H1 (cell line): ENCODE data around the gene MACF1. TPM values are rescaled to one million over a fixed set of nuclear protein-coding genes. Genes with fewer than 3 reads are reported as not detected.

ENCODE experiments used
- CTCF ChIA-PET: fragments of 300-600 bp; sonication (Branson Sonifier 250); formaldehyde crosslinking; loops from one replicate; lab custom pipeline; 2021; ENCODE audit not compliant: partially characterized antibody; lab: Charles Lee
- POLR2A ChIA-PET: fragments of 300-600 bp; sonication (Branson Sonifier 250); formaldehyde crosslinking; loops from one replicate; lab custom pipeline; 2021; ENCODE audit warnings: inconsistent platforms; ENCODE audit not compliant: partially characterized antibody; lab: Charles Lee
- DNase-seq, 2 experiments: peaks; one replicate each; pipeline versions ENCODE4 v3.0.0 to v3.0.0-alpha.2; 2010 to 2022; ENCODE audit warnings: low spot score in 2 of 2, low read depth in 1 of 2, mixed read lengths in 1 of 2
- FAIRE-seq: peaks from 2 replicates; lab custom pipeline; 2011; peaks lifted over from hg19 to GRCh38; lab: Jason Lieb, UNC
- H2AFZ ChIP-seq: 2 replicates; pipeline ENCODE4 v1.8.1; 2012; ENCODE audit warnings: low read length, inconsistent platforms
- H2AK5ac ChIP-seq: 2 replicates; pipeline ENCODE4 v1.6.1; 2013; ENCODE audit warnings: low read depth, low read length
- H2BK120ac ChIP-seq: replicated peaks from 2 replicates; pipeline ENCODE3; 2013; ENCODE audit warnings: low read depth, low read length, inconsistent platforms
- H2BK12ac ChIP-seq: 2 replicates; pipeline ENCODE4 v1.6.1; 2013; ENCODE audit warnings: low read depth, low read length
- H2BK15ac ChIP-seq: 2 replicates; pipeline ENCODE4 v1.6.1; 2013; ENCODE audit warnings: low read length
- H2BK20ac ChIP-seq: 2 replicates; pipeline ENCODE4 v1.6.1; 2013; ENCODE audit warnings: low read length
- H2BK5ac ChIP-seq: 2 replicates; pipeline ENCODE4 v1.6.1; 2013; ENCODE audit warnings: low read depth, low read length
- H3K14ac ChIP-seq: 2 replicates; pipeline ENCODE4 v1.6.1; 2013; ENCODE audit warnings: inconsistent platforms; ENCODE audit not compliant: insufficient read length
- H3K18ac ChIP-seq: 2 replicates; pipeline ENCODE4 v1.6.1; 2013; ENCODE audit warnings: low read length; ENCODE audit errors: extremely low read depth
- H3K23ac ChIP-seq: 2 replicates; pipeline ENCODE4 v1.6.1; 2013; ENCODE audit warnings: inconsistent platforms; ENCODE audit not compliant: insufficient read length
- H3K23me2 ChIP-seq: 2 replicates; pipeline ENCODE4 v1.6.1; 2013; ENCODE audit warnings: low read depth, low read length
- H3K27ac ChIP-seq: 2 replicates; pipeline ENCODE4 v1.6.1; 2011; ENCODE audit warnings: low read depth, low read length, inconsistent platforms
- H3K27me3 ChIP-seq, 4 experiments: replicated peaks in 1 of 4; 1 replicate in 1 of 4; 2 replicates in 3 of 4; pipeline versions ENCODE4 v1.6.1 to v1.8.1; 2011 to 2013; ENCODE audit warnings: low read length in 3 of 4, mild to moderate bottlenecking in 3 of 4, inconsistent platforms in 2 of 4, mixed read lengths in 2 of 4, moderate library complexity in 1 of 4; ENCODE audit not compliant: control insufficient read depth in 3 of 4, insufficient read depth in 3 of 4; ENCODE audit errors: extremely low read depth in 1 of 4
- H3K36me3 ChIP-seq, 4 experiments: 2 replicates each; pipeline versions ENCODE4 v1.6.1 to v1.8.1; 2011 to 2013; ENCODE audit warnings: mild to moderate bottlenecking in 4 of 4, low read length in 3 of 4, moderate library complexity in 2 of 4, control low read depth in 1 of 4, inconsistent platforms in 1 of 4; ENCODE audit not compliant: insufficient read depth in 4 of 4, control insufficient read depth in 2 of 4
- H3K4ac ChIP-seq: replicated peaks from 2 replicates; pipeline ENCODE3; 2013; ENCODE audit warnings: low read length, low read depth, mixed read lengths, inconsistent platforms; ENCODE audit not compliant: insufficient read length
- H3K4me1 ChIP-seq, 4 experiments: replicated peaks in 1 of 4; 1 replicate in 1 of 4; 2 replicates in 3 of 4; pipeline versions ENCODE4 v1.6.1 to v1.8.1; 2011 to 2013; ENCODE audit warnings: low read length in 3 of 4, inconsistent platforms in 2 of 4, mixed read lengths in 1 of 4; ENCODE audit not compliant: insufficient read depth in 4 of 4, control insufficient read depth in 3 of 4
- H3K4me2 ChIP-seq, 2 experiments: 2 replicates each; pipeline versions ENCODE4 v1.6.1 to v1.8.1; 2011 to 2013; ENCODE audit warnings: low read depth in 2 of 2, low read length in 2 of 2, control low read depth in 1 of 2, inconsistent platforms in 1 of 2, mild to moderate bottlenecking in 1 of 2; ENCODE audit not compliant: insufficient read depth in 1 of 2
- H3K4me3 ChIP-seq, 4 experiments: fragments of 200-600, 300-600 bp in 1 of 4; sonication (generic), shearing (Covaris generic), sonication (Bioruptor Twin) in 1 of 4; 2 replicates each; pipeline versions ENCODE4 v1.5.1 to v1.8.1; 2011 to 2016; ENCODE audit warnings: low read length in 4 of 4, low read depth in 3 of 4, control low read depth in 2 of 4, inconsistent platforms in 2 of 4, mild to moderate bottlenecking in 2 of 4, mixed read lengths in 1 of 4, moderate library complexity in 1 of 4; ENCODE audit not compliant: insufficient read depth in 2 of 4; ENCODE audit errors: extremely low read depth in 1 of 4
- H3K56ac ChIP-seq: replicated peaks from 2 replicates; pipeline ENCODE3; 2013; ENCODE audit warnings: low read depth, mild to moderate bottlenecking, mixed read lengths, low read length, inconsistent platforms; ENCODE audit not compliant: insufficient read length
- H3K79me1 ChIP-seq: 2 replicates; pipeline ENCODE4 v1.6.1; 2013; ENCODE audit warnings: low read depth, low read length, control low read depth
- H3K79me2 ChIP-seq, 2 experiments: 2 replicates each; pipeline versions ENCODE4 v1.6.1 to v1.8.1; 2012 to 2013; ENCODE audit warnings: low read length in 2 of 2, mild to moderate bottlenecking in 2 of 2, inconsistent platforms in 1 of 2; ENCODE audit not compliant: insufficient read depth in 2 of 2, control insufficient read depth in 1 of 2
- H3K9ac ChIP-seq, 4 experiments: replicated peaks in 1 of 4; 1 replicate in 1 of 4; 2 replicates in 3 of 4; pipeline versions ENCODE4 v1.6.1 to v1.8.1; 2011 to 2013; ENCODE audit warnings: low read depth in 3 of 4, low read length in 3 of 4, control low read depth in 2 of 4, mild to moderate bottlenecking in 2 of 4, moderate library complexity in 2 of 4, inconsistent platforms in 1 of 4; ENCODE audit errors: extremely low read depth in 1 of 4
- H3K9me3 ChIP-seq, 2 experiments: 2 replicates each; pipeline versions ENCODE4 v1.6.1 to v1.8.1; 2012 to 2013; ENCODE audit warnings: mild to moderate bottlenecking in 2 of 2, moderate library complexity in 2 of 2, control low read depth in 1 of 2, inconsistent platforms in 1 of 2, low read depth in 1 of 2, low read length in 1 of 2, mixed read lengths in 1 of 2; ENCODE audit not compliant: insufficient read depth in 2 of 2
- H4K20me1 ChIP-seq, 2 experiments: replicated peaks in 1 of 2; 2 replicates each; pipeline versions ENCODE3 to v1.8.1; 2011 to 2013; ENCODE audit warnings: inconsistent platforms in 2 of 2, low read length in 2 of 2, mild to moderate bottlenecking in 1 of 2; ENCODE audit not compliant: insufficient read depth in 2 of 2, control insufficient read depth in 1 of 2
- H4K5ac ChIP-seq: 2 replicates; pipeline ENCODE4 v1.6.1; 2013; ENCODE audit warnings: low read length, low read depth, mixed read lengths, inconsistent platforms; ENCODE audit not compliant: insufficient read length
- H4K8ac ChIP-seq: 2 replicates; pipeline ENCODE4 v1.8.0; 2013; ENCODE audit warnings: mild to moderate bottlenecking, moderate library complexity, low read length, inconsistent platforms; ENCODE audit not compliant: insufficient read depth; ENCODE audit errors: extremely low read depth
- H4K91ac ChIP-seq: replicated peaks from 2 replicates; pipeline ENCODE3; 2013; ENCODE audit warnings: low read length, mixed read lengths, inconsistent platforms; ENCODE audit not compliant: insufficient read length
- CEBPB ChIP-seq: IDR thresholded peaks from 2 replicates; pipeline ENCODE4 v1.6.1; 2012; ENCODE audit warnings: low read depth, low read length
- CHD1 ChIP-seq: IDR thresholded peaks from 2 replicates; pipeline ENCODE4 v1.6.1; 2012; ENCODE audit warnings: low read depth, low read length, improper control_type of control experiment
- EP300 ChIP-seq, 2 experiments: IDR thresholded peaks; 1 replicate in 1 of 2; 2 replicates in 1 of 2; pipeline ENCODE4 v1.6.1; 2011 to 2012; ENCODE audit warnings: low read depth in 2 of 2, low read length in 2 of 2, mild to moderate bottlenecking in 2 of 2, borderline replicate concordance in 1 of 2, inconsistent platforms in 1 of 2, moderate library complexity in 1 of 2
- GABPA ChIP-seq: IDR thresholded peaks from 2 replicates; pipeline ENCODE4 v1.6.1; 2011; ENCODE audit warnings: mild to moderate bottlenecking, low read length, moderate library complexity, borderline replicate concordance; ENCODE audit not compliant: insufficient read depth
- JUN ChIP-seq: IDR thresholded peaks from 2 replicates; pipeline ENCODE4 v1.6.1; 2011; ENCODE audit warnings: low read depth, mild to moderate bottlenecking, improper control_type of control experiment, low read length
- MAFK ChIP-seq: IDR thresholded peaks from 2 replicates; pipeline ENCODE4 v1.6.1; 2012; ENCODE audit warnings: low read depth, mild to moderate bottlenecking, improper control_type of control experiment, low read length
- RFX5 ChIP-seq: IDR thresholded peaks from 2 replicates; pipeline ENCODE4 v1.6.1; 2011; ENCODE audit warnings: low read depth, low read length, improper control_type of control experiment, borderline replicate concordance
- SRF ChIP-seq: IDR thresholded peaks from 2 replicates; pipeline ENCODE4 v1.6.1; 2011; ENCODE audit warnings: mild to moderate bottlenecking, low read depth, low read length, moderate library complexity
- TBP ChIP-seq: IDR thresholded peaks from 2 replicates; pipeline ENCODE4 v1.6.1; 2011; ENCODE audit warnings: low read depth, low read length, improper control_type of control experiment
- WGBS, 2 experiments: shearing (Covaris generic) in 1 of 2; methylation state at CpG; one replicate each; pipeline versions ENCODE4 v1.1.6 to v1.1.7; 2013 to 2015; ENCODE audit warnings: low lambda C conversion rate in 2 of 2, mixed read lengths in 2 of 2, inconsistent platforms in 1 of 2, low coverage in 1 of 2, missing lambda C conversion rate in 1 of 2; ENCODE audit not compliant: insufficient replicate concordance in 2 of 2, insufficient coverage in 1 of 2, insufficient read length in 1 of 2; ENCODE audit errors: extremely low coverage in 1 of 2, missing lambda C conversion rate in 1 of 2; 5-methylcytosine and 5-hydroxymethylcytosine counted together
- polyA plus RNA-seq, 7 experiments: library from polyadenylated mRNA; depleted of rRNA in 3 of 7; stranded (reverse) in 5 of 7; unstranded in 2 of 7; fragments of >200 nt in 5 of 7; fragments of 200-250 nt in 2 of 7; gene quantifications; 1 replicate in 5 of 7; 2 replicates in 1 of 7; 4 replicates in 1 of 7; pipeline versions ENCODE4 v1.2.1 to v1.2.3, GENCODE V29; 2011 to 2013; ENCODE audit warnings: missing spikeins in 2 of 7, mixed read lengths in 2 of 7
- total RNA-seq: library from RNA; stranded (reverse); fragmentation: NEBNext Ultra II Directional; extraction: Animal tissue kit (Norgen Biotek cat#: 25700); gene quantifications from 2 replicates; pipeline ENCODE4 v1.2.1, GENCODE V29; 2021

Gene MACF1
- total and polyA plus RNA-seq, 2 of the 8 experiments (the other 6 are each of a cell fraction or from before 2014, with no cell fraction given): 59.8 to 285 TPM

GRCh38 chr1:39369565-39369964 is 165.1 kb downstream of the MACF1 start:
- H3K27me3 ChIP-seq: no peaks in the 10 kb centered on the region
- H4K91ac ChIP-seq: no peak overlapping the region
- no peaks in the 10 kb centered on the region for H3K23me2 ChIP-seq
- H3K18ac ChIP-seq: no peak overlapping the region
- no peak overlapping the region for H2BK15ac ChIP-seq
- H3K4me3 ChIP-seq: no peak overlapping the region
- no peak overlapping the region for H3K27ac ChIP-seq
- H3K4me2 ChIP-seq: no peak overlapping the region
- no peak overlapping the region for H2BK120ac ChIP-seq
- no peak overlapping the region for H4K8ac ChIP-seq
- no peak for TF ChIP-seq CEBPB
- no peak for TF ChIP-seq RFX5
- no peak for TF ChIP-seq JUN
- no peak for TF ChIP-seq GABPA
- TF ChIP-seq CHD1: no peak
- TF ChIP-seq TBP: no peak
- TF ChIP-seq MAFK: no peak
- TF ChIP-seq SRF: no peak
- no peak for TF ChIP-seq EP300 (IDR thresholded peaks at IDR 0.05; ENCODE audit: borderline replicate concordance in 1 of 2, low read depth in 2 of 2, low read length in 2 of 2)
- H3K14ac ChIP-seq: no peak overlapping the region
- no peak overlapping the region for H3K4ac ChIP-seq
- ChIA-PET POLR2A (no interaction called here), CTCF (interaction anchor here (1.1 to 4.2 kb wide), 5 partner anchors 9 to 271 kb away, joined by 3 to 21 read pairs (median 6); no protein-coding TSS in a partner anchor)
- no peak overlapping the region for H4K5ac ChIP-seq
- no peaks in the 10 kb centered on the region for H3K79me1 ChIP-seq
- H3K36me3 ChIP-seq: peaks cover 9 to 53% (median 37%) of the 10 kb centered on the region in 4 experiments; a peak in 7 of 8 replicates
- no peaks in the 10 kb centered on the region for H4K20me1 ChIP-seq
- H3K79me2 ChIP-seq: no peaks in the 10 kb centered on the region
- 87% methylated on average over 4 of the region's 4 CpGs; no CpG with 5 or more reads in 1 of the 2 experiments for WGBS, 2 experiments
- no peak overlapping the region for H2AFZ ChIP-seq
- no peaks in the 10 kb centered on the region for H3K9me3 ChIP-seq
- H3K23ac ChIP-seq: no peak overlapping the region
- no peak overlapping the region for H3K56ac ChIP-seq
- H3K9ac ChIP-seq: no peak overlapping the region
- H2BK5ac ChIP-seq: no peak overlapping the region
- H2AK5ac ChIP-seq: no peak overlapping the region
- no peak overlapping the region for H2BK20ac ChIP-seq
- FAIRE-seq (no peak), DNase-seq (no peak)
- H3K4me1 ChIP-seq: no peaks in the 10 kb centered on the region; a peak in 1 of 7 replicates
- no peak overlapping the region for H2BK12ac ChIP-seq
